HG03520 (cell line): Measurements from ENCODE around the gene MRPS18B.
A peak's percentile ranks its signal among the peaks of the same experiment; 100 is the strongest.
"Not testable (repeated sequence)": the region's sequence is repeated elsewhere in the genome, so short reads cannot be mapped to it uniquely, and the experiment has no call there.

Experiments
- ATAC-seq: cut with Tn5 transposase; IDR thresholded peaks from one replicate; pipeline ENCODE4 v1.9.1; 2021; ENCODE audit warnings: mild to moderate bottlenecking, moderate library complexity; ENCODE audit not compliant: unreplicated experiment

Gene MRPS18B

DNA sequence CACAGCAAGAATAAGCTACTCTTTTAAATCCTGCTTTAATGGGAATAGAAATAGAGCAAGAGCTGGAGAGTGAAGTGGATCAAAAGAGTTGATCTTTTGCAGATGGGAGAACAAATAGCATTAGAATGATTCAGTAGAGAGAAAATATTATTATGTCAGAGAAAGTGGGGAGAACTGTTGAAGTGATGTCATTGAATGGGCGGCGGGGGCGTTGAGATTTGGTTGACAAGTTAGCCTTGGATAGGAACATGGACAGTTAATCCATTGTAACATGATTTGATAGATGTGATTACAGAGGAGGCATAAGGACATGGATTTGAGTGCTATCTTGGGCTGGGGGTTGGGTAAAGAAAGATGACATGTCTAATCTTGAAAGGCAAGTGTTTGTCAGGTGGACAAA is 18.2 kb downstream of the MRPS18B start:
- no peak for ATAC-seq

DNA sequence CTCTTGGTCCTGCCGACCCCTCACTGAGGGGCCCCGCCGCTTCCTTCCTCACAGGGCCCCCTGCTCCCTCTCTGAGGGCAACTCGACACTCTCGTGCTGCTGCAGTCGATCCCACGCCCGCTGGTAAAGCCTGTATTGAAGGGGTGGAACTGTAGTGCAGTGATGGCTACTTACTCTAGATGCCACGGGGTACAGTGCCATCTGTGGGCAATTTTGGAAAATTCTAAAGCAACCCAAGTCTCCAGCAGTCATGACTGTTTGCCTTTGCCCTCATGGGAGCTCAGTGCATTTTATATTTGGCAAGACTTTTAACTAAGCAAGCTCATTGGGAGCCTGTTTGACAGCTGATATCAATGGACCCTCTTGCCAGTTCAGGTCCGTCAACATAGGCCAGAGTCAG is 22.8 kb downstream of the MRPS18B start:
- no peak for ATAC-seq

DNA sequence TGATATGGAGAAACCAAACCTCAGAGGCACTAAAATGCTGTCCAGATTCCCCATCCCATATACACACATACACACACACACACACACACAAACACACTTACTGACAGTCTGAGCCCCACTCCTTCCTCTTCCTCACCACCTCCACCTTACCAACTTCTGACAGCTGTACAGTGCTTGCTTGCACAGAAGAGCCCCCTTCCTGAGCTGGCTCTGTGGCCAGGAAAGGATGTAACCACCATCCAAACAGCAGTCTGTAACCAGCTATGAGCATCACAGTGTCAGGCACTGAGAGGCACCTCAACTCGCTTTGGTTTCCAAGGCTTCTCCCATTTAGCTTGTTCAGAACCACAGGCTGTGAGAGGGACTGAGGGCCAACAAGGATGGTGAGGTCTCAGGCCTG is 23.4 kb downstream of the MRPS18B start:
- no peak for ATAC-seq

DNA sequence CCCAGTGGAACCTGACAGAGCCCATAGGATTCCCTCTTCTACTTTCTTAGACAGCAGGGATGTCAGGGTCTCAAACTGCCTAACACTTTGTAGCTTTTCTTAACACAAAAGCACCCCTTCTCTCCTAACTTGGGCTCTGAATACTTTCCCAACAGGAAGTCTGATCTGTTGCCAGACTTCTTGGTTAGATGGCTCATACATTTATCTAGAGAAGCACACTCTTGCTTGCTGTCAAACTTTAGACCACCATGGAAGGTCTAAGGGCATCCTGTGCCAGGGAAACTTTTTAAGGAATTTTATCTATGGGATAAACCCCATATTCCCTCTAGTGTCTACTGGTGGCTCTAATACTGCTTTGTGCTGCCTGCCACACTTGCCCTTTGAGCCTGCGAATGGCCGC is 26.0 kb downstream of the MRPS18B start:
- ATAC-seq: no peak

DNA sequence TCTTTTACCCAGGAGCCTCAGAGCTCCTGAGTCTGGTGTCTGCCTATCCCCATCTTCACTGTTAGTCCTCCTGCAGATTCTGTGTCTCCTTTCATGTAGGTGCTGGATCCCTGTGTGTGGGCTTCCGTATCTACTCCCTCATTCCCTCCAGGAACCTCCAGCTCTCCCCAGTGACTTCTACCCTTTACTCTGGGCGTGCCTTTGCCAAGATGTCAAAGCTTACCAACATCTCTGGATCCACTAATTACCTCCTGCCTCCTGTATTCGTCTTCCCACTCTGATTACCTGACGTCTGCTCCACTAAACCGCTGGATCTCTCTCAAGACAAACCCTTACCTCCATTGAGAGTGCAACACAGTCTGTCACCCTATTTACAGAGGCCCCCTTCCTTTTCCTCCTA is 27.1 kb downstream of the MRPS18B start:
- no peak for ATAC-seq

DNA sequence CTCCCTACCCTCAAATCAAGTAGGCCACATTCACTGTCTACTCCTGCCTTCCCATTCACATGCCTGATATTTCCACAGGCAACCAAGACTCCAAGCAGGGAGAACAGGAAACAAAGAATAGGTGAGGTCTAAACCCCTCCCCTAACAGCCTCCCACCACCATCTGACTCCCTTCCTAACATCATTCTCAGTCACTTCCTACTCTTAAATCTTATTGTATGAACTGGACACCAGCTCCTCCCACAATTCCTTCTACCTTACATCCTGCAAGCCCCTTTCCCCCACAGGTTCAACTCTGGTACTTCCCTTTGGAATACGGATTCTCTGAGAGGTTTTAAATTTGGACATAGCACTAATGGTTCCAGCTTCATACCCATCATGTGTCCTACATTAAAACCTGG is 28.3 kb downstream of the MRPS18B start:
- no peak for ATAC-seq

DNA sequence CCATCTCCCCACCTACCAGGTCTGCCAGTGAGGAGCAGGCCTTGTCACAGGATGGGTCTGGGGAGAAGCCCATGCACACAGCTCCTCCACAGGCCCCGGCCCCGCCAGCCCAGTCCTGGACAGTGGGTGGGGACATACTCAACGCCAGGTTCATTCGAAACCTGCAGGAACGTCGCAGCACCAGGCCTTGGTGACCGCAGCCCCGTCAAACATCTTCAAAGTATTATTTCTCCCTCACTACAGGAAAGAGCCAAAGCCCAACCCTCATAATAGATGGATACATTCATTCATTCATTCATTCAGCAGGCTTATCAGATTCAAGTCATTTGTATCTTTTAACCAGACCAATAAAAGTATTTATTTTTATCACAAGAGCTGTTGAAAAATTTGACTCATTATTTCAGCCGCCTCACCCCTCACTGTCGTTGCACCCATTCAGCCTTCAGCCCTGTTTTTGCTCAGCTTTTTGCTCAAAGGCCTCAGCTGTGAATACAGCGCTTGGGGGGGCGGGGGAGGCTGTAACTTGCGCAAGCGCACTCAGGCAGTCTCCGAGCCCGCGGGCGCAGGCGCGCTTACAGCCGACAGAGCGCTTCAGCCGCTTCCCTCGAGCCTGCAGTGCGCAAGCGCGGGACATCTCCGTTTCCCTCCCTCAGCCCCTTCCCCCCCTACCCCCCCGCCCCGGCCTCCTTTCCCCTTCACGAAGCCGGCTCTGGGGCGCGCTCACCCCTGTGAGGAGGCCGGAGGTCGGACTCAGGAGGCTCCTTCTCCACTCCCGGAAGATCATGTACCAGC is 29.0 kb downstream of the MRPS18B start, which contains the start of gene C6orf136:
C6orf136 (plus strand) TSS at position 684 of the 792 bp plus-strand sequence; CDS start at position 783, 99 bp downstream.
- peak; percentile 44 for ATAC-seq

DNA sequence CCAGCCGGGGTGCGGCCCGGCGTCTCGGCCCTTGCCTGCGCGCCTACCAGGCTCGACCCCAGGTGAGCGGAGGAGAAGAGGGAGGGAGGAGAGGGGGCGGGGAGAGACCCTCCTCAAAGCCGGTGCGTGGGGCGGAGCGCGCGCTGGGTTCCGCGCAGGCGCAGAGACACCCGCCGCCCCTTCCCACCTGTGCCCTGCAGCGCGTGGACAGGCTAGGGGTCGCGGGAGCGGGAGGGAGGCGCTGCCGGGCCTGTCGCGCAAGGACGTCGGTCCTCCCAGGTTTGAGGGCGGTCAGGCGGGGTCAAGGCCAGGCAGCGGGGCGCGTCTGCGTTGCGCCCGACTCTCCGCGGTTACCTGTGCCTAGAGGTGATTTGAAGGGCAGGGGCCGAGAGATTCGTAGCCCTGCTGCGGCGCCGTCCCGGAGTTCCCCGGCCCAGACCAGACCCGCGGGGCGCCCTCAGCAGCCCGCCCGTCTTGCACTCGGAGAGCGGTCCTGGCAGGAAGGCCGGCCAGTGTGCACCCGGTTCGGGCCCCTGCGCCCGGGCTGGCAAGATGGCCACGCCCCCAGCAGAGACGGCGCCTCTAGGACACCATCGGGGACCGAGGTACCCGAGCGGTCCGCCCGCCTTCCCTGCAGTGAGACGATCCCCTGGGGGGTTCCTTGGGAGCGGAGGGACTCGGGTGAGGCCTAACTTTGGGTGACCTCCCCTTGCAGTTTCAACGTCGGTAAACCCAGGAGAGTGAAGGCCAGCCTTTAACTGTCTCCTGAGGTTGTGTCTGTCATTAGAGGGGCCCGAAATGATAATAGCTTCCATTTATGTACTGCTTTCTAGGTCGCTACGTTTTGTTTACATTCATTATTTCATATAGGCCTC is 29.8 kb downstream of the MRPS18B start:
- ATAC-seq: peak; percentile 53

DNA sequence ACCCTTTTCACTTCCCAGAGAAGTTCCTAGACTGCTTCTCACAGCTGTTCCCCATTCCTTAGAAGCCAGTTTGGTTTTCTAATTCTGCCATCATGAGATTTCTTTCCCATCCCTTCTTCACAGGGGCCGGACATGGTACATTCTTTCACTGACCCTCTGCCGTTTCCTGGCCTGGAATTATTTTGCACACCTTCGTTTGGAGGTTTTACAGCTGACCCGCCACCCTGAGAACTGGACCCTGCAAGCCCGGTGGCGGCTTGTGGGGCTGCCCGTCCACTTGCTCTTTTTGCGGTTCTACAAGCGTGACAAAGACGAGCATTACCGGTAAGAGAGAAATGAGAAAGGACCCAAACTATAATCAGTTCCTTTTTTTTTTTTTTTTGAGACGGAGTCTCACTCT is 33.5 kb downstream of the MRPS18B start:
- ATAC-seq: no peak

DNA sequence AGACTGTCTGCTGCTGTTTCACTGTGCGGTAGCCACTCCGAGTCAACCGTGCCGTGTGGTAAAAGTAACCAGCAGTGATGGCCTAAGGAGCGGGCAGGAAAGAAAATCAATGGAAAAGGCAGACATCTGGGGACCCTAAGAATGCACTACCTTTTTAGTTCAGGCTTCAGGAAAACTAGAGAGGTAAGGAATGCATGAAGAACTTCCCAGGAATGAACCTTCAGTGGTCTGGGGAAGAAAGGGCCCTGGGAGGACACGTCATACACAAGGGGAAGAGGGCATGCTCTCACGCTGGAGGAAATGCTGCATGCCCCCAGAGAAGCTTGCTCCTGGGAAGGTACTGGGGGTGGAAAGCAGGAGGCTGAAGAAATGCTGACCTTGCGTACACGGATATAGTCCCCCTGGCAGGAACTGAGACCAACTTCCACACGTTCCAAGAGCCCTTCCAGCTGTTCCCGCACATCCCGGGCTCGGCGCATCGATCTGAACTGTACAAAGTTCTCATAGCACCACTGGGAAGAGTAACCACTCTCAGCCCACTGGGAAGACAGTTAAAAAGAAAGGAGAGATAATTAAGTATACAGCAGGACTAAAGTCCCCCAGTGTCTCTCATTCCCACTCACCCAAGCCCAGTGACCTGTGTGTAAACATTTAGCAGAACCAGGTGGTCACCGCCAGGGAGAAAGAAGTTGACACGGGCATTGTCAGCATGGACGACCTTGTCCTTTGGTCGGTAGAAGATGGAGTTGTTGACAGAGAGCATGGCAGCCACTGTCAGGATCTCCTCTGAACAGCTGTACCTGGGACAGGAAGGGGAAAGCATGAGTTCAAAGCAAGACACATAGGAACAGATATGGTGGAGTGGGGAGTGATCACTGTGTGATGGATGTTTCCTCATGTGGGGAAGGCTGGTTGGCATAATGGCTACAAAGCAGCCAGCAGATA is 37.4 kb downstream of the MRPS18B start:
- no peak for ATAC-seq

DNA sequence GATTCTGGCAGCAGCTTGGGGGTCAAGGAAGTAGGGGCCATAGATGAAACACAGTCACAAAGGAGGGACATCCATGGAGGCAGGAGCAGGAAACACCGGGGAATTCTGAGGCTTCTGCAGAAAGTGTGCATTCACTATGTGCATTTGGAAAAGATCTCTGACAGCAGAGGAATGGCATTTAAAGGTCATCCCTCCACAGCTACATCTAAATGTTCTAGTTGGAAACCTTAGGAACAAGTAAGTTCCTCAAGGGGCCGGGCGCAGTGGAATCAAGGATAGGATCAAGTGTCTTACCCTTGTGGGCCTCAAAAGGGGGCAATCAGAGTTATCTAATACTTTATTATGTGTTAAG is 38.1 kb downstream of the MRPS18B start:
- ATAC-seq: no peak

DNA sequence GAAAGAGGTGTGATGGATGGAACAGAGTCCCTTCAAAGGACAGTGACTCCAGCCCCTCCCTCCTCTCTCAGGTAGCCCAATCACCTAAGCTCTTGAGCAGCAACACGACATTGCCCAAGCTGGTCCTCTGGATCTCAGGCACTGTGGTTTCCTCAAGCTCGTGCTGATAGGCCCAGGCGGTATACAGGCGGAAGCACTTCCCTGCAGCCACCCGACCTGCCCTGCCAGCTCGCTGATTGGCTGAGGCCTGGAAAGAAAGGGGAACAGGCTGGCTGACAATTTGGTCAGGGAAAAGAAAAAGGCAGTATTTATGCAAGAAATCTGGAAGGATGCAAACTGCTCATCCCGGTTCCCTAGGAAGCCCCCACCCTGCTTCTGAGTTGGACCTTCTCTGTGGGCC is 38.9 kb downstream of the MRPS18B start:
- no peak for ATAC-seq

DNA sequence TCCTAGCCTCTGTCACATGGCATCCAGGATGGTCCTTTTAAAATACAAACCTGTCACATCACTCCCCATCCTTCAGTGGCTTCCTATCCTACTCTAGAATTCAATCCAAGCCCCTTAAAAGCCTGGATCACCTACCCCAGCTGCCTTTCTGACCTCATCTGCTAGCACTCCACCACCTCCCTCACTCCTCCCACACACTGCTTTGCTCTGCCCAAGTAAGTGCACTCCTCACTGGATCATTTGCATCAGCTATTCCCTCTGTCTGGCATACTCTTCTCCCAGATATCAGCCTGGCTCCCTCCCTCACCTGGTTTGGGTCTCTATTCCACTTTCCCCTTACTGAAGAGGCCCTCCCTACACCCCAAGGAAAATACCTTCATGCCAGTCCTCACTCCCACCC is 39.8 kb downstream of the MRPS18B start:
- no peak for ATAC-seq

DNA sequence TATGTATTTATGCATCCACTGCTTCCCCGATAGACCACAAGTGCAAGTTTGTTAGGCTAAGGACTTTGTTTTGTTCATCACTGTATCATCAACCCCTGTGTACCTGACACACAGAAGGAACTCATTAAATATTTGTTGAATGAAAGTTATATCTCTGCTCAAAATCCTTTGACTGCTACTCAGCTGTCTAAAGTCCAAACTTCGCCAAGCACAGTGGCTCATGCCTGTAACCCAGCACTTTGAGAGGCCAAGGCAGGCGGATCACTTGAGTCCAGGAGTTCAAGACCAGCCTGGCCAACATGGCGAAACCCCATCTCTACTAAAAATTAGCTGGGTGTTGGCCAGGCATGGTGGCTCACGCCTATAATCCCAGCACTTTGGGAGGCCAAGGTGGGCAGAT is 40.3 kb downstream of the MRPS18B start:
- ATAC-seq: not testable (repeated sequence)

DNA sequence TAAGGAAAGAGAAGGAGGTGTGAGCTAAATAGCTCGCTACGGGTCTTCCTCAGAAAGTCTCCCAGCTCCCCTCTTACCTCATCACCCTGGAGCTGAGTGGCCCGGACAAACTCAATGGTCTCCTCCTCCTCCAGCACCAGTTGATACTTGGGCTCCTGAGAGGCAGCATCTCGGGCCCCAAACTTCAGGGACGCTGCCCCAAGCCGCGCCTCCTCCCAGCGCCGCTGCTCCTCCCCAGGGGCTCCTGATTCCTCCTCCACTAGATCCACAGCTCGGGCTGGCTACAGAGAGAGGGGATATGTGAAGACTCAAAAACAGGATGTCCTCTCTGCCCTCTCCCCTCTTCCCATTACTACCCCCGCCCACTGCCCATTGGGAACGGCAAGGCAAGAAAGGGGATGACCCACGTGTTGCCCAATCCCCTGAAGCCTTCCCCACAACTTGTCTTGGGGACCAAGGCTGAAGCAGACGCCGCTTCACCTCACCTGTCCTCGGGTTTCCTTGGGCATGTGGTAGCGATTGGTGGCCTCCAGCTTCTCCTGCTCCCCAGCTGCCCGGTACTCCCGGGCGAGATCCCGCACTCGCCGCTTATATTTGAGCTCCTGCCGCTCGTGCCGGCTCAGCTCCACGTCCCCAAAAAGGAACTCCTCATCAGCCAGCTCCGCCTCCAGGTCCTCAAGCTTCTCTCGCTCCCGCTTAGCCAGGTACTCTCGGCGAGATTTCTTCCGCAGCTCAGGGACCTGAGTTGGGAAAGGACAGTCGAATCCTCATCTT is 47.5 kb downstream of the MRPS18B start:
- ATAC-seq: no peak

DNA sequence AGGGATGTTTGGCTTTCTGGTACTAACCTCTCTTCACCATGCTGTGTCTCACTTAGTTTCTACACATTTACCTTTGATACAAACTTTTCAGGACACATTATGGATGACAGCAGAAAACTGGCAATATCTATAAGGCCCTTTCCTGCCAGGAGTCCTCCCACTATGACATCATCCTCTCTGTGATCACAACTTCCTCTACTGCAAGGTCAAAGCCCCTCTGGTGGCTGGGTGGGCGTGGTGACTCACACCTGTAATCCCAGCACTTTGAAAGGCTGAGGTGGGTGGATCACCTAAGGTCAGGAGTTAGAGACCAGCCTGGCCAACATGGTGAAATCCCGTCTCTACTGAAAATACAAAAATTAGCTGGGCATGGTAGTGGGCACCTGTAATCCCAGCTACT is 48.7 kb downstream of the MRPS18B start:
- ATAC-seq: not testable (repeated sequence)

DNA sequence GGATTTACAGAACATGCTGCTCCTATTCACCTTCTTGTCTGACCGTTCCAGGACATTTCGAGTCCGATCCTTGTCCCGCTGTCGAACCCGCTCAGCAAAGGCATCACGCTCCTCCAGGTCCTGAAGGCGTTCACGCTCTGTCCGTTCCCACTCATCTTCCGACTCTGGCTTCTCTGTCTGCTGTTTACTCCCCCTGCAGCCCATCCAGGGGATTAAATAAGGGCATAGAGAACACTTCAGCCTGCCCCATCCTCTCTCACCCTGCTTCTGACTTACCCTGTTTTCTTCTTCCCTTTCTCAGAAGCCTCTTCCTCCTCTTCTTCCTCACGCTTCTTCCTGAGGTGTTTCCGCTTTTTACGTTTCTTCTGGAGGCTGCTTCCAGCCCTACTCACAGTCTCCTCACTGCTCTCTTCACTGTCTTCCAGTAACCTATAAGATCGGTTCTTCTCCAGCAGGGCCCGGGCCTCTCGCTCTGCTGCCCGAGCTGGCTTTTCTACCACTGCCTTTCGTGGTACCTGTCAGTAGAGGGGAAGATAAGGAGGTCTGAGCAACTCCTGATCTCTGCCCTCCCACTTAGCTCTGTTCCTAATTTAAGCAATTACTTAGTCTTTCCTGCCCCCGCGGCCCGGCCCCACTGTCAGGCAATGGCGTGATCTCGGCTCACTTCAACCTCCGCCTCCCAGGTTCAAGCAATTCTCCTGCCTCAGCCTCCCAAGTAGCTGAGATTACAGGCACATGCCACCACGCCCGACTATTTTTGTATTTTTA is 53.3 kb downstream of the MRPS18B start:
- no peak for ATAC-seq

DNA sequence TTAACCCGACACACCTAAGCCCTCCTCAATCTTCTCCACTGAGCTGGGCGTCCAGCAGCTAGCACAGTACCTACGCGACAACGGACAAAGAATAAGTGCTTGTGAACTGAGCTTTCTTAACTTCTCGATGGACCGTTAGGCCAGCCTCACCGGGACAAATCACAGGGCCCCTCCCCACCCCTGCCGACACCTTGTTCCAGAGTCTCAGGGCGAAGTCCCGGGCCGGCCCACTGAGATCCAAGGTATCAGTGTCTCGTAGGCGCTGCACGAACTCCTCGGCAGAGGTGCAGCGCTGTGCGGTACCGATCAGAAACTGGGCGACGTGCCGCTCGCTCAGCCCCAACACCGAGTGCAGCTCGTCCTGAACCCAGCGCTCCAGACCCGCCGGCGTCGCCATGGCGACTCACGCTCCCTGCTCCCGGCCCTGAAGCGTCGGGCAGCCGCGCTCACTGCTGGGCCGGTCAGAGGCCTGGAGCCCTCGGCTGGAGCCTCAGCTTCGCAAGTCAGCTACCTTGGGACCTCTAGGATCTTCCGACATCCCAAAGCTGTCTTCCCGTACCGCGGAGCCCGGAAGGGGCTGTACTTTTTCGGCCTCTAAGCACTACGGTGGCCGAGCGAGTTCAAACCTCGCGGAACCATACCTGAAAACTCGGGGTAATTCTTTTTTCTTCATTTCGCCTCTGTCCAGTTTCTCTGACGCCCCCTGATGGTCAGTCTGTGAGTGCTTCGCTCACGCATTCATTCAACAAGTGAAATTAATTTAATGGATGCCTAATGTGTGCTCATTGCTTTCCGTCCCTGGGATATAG is 55.0 kb downstream of the MRPS18B start, which contains the start of gene DHX16:
DHX16 (minus strand) TSS at position 562 of the 809 bp plus-strand sequence; CDS start at position 397, 165 bp downstream.
- ATAC-seq: peak; percentile 57
